Measurements from ENCODE around the gene AKR1C1.
"Not testable (repeated sequence)": the region's sequence is repeated elsewhere in the genome, so short reads cannot be mapped to it uniquely, and the experiment has no call there.

Gene AKR1C1

DNA sequence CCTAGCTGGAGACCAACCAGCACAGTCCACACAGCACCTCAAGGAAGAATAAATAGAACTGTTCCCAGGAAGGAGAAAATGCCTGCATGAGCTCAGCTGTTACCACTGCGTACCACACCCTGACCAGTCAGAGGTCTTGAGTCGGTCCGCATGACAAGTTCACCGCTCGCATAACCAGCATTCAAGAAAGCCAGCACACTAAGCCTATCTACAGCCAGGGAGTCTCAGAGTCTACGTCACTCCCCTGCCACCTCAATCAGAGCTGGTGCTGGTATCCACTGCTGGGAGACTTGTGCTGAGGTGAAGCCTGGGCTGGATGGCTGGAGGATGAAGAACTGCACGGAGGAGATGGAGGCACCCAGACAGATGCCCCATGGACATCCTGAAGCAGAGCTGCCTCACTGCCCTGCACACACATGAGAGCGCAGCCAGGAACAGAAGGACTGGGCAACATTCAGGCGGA, 19.6 kb downstream of the AKR1C1 start:
- Histone ChIP-seq H3K27me3 (ENCODE audit: control insufficient read depth in 2 of 2, insufficient read depth in 2 of 2, low read length in 2 of 2) (no peaks in the 10 kb centered on the region), H3K4me1 (ENCODE audit: control insufficient read depth in 2 of 2, insufficient read depth in 2 of 2, low read length in 2 of 2) (peaks cover 4 to 14% of the 10 kb centered on the region in 2 donors), H3K9me3 (ENCODE audit: control insufficient read depth in 2 of 2, low read length in 2 of 2) (no peaks in the 10 kb centered on the region), H3K4me3 (ENCODE audit: low read length in 2 of 2) (no peak overlapping the region), H3K27ac (ENCODE audit: low read depth in 2 of 2, low read length in 2 of 2) (no peak overlapping the region), H3K36me3 (ENCODE audit: control insufficient read depth in 2 of 2, insufficient read depth in 2 of 2, low read length in 2 of 2) (no peaks in the 10 kb centered on the region), H3K9ac (ENCODE audit: low read depth in 1 of 2, low read length in 2 of 2) (no peak overlapping the region)

DNA sequence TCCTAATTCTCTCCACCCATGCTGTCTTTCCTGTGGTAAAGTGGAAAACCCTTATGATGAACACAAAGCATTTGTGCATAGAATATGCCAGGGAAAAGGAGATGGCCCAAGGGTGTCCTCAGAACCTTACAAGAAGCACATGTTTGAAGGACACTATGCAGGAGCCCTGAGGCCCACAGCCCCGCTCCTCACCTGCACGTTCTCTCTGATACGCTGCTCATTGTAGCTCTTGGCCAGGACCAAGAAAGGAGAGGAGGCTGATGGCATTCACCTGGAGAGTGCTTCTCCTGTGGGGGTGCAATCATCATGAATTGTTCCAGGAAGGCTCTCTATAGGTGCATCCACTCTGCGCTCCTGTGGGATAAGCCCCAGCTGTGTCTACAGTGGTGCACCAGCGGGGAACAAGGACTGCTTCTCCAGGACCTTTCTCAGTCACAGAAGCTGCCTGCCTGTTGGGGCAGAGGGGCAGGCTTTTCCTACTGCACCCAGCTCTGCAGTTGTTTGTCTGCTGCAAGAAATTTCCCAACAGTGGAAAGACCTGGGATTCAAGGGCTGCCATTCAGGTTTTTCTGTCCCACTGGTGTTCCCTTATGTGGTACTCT, 20.5 kb downstream of the AKR1C1 start:
- H3K27me3 ChIP-seq (ENCODE audit: control insufficient read depth in 2 of 2, insufficient read depth in 2 of 2, low read length in 2 of 2), result no peaks in the 10 kb centered on the region
- no peak overlapping the region for H3K9ac ChIP-seq (ENCODE audit: low read depth in 1 of 2, low read length in 2 of 2)
- no peaks in the 10 kb centered on the region for H3K9me3 ChIP-seq (ENCODE audit: control insufficient read depth in 2 of 2, low read length in 2 of 2)
- H3K4me1 ChIP-seq (ENCODE audit: control insufficient read depth in 2 of 2, insufficient read depth in 2 of 2, low read length in 2 of 2), result peaks cover 4 to 14% of the 10 kb centered on the region in 2 donors
- no peaks in the 10 kb centered on the region for H3K36me3 ChIP-seq (ENCODE audit: control insufficient read depth in 2 of 2, insufficient read depth in 2 of 2, low read length in 2 of 2)
- H3K4me3 ChIP-seq (ENCODE audit: low read length in 2 of 2), result no peak overlapping the region
- no peak overlapping the region for H3K27ac ChIP-seq (ENCODE audit: low read depth in 2 of 2, low read length in 2 of 2)

DNA sequence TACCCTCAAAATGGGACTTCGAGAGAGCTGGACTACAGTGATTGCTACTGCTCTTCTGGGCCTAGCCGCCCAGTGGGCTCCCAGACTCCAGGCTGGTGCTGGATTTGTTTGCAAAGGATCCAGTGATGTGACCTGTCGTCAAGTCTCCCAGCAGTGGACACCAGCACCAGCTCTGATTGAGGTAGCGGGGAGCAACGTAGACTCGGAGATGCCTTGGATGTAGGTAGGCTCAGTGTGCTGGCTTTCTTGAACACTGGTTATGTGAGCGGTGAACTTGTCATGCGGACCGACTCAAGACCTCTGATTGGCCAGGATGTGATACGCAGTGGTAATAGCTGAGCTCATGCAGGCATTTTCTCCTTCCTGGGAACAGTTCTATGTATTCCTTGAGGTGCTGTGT, 21.0 kb downstream of the AKR1C1 start:
- no peaks in the 10 kb centered on the region for H3K36me3 ChIP-seq (ENCODE audit: control insufficient read depth in 2 of 2, insufficient read depth in 2 of 2, low read length in 2 of 2)
- H3K4me1 ChIP-seq (ENCODE audit: control insufficient read depth in 2 of 2, insufficient read depth in 2 of 2, low read length in 2 of 2), result peaks cover 4 to 14% of the 10 kb centered on the region in 2 donors
- no peaks in the 10 kb centered on the region for H3K27me3 ChIP-seq (ENCODE audit: control insufficient read depth in 2 of 2, insufficient read depth in 2 of 2, low read length in 2 of 2)
- H3K9me3 ChIP-seq (ENCODE audit: control insufficient read depth in 2 of 2, low read length in 2 of 2), result no peaks in the 10 kb centered on the region
- H3K27ac ChIP-seq (ENCODE audit: low read depth in 2 of 2, low read length in 2 of 2), result no peak overlapping the region
- H3K9ac ChIP-seq (ENCODE audit: low read depth in 1 of 2, low read length in 2 of 2), result no peak overlapping the region
- no peak overlapping the region for H3K4me3 ChIP-seq (ENCODE audit: low read length in 2 of 2)

DNA sequence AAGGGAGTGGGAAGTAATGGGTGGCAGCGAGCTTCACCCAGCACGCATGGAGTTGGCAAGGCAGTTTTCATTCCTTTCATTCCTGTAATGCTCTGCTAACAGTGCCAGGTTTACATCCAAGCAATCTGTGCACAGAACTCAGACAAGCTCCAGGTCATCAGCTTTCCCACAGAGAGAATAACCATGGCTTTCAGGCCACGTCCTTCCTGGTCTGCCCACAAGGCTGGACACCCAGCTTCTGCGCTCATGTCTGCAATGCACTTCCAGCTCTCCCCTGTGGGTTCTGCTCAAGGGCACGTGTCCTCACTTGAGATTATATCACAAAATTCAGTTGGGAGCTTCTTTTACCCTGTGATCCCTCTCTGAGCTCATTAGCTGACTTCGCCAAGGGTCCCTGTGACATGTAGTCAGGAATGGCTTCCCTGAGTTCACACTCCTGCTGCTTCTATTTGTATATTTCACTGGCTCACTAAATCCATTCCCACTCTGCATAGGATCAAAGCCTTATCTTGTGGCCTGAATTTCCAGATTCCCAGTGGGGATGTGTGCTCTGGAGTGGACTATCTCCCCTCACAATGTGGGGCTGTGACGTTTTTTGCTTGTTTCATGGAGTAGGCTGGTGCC, 21.9 kb downstream of the AKR1C1 start:
- peaks cover 4 to 14% of the 10 kb centered on the region in 2 donors for H3K4me1 ChIP-seq (ENCODE audit: control insufficient read depth in 2 of 2, insufficient read depth in 2 of 2, low read length in 2 of 2)
- no peaks in the 10 kb centered on the region for H3K36me3 ChIP-seq (ENCODE audit: control insufficient read depth in 2 of 2, insufficient read depth in 2 of 2, low read length in 2 of 2)
- no peak overlapping the region for H3K4me3 ChIP-seq (ENCODE audit: low read length in 2 of 2)
- H3K9ac ChIP-seq (ENCODE audit: low read depth in 1 of 2, low read length in 2 of 2), result no peak overlapping the region
- no peaks in the 10 kb centered on the region for H3K9me3 ChIP-seq (ENCODE audit: control insufficient read depth in 2 of 2, low read length in 2 of 2)
- no peak overlapping the region for H3K27ac ChIP-seq (ENCODE audit: low read depth in 2 of 2, low read length in 2 of 2)
- H3K27me3 ChIP-seq (ENCODE audit: control insufficient read depth in 2 of 2, insufficient read depth in 2 of 2, low read length in 2 of 2), result no peaks in the 10 kb centered on the region

DNA sequence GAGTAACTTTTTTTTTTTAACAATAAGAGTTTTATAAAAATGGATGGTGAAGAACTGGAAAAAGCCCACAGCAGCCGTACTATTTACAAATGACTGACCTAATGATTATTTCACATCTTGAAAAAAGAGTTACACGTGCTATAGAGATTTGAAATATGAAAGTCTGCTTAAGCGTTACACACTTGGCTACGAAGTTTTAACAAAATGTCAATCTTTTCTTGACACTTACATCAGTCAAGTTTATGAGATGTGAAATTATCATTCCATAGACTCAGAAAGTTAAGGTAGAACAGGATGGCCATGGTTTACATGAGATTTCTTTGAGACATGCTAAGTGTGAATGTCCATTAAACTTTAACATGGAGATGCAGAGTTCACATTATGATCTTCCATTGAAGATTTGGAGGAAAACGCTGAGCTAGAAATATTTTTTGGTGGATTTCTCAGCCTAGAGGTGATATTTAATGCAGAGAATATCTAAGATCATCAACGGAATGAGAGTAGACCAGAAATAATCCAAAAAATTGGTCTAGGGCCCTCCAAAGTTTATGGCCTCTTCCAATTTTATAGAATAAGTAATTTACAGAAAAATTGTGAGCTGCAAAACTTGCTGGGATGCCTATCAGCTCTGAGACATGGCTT, 24.9 kb downstream of the AKR1C1 start:
- H3K9me3 ChIP-seq (ENCODE audit: control insufficient read depth in 2 of 2, low read length in 2 of 2); H3K9ac ChIP-seq (ENCODE audit: low read depth in 1 of 2, low read length in 2 of 2); H3K27ac ChIP-seq (ENCODE audit: low read depth in 2 of 2, low read length in 2 of 2); H3K4me1 ChIP-seq (ENCODE audit: control insufficient read depth in 2 of 2, insufficient read depth in 2 of 2, low read length in 2 of 2); H3K36me3 ChIP-seq (ENCODE audit: control insufficient read depth in 2 of 2, insufficient read depth in 2 of 2, low read length in 2 of 2); H3K27me3 ChIP-seq (ENCODE audit: control insufficient read depth in 2 of 2, insufficient read depth in 2 of 2, low read length in 2 of 2); H3K4me3 ChIP-seq (ENCODE audit: low read length in 2 of 2): not testable (repeated sequence)

DNA sequence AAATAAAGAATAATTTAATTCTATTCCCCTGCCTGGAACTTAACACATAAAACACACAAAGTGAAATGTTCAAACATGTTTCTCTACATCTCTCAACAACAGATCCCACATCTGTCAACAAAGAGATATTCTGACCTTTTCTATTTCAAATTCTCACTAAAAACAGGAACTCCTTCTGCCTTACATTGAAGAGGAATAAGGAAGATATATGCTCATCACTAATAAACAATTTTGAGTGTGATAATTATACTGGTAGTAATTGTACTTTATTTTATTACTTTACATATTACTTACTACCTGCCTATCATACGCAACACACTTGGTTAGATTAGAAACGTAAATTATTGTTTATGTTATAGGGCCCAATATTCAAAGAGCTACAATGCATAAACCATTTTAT, 27.0 kb downstream of the AKR1C1 start:
- Histone ChIP-seq H3K27me3 (ENCODE audit: control insufficient read depth in 2 of 2, insufficient read depth in 2 of 2, low read length in 2 of 2) (no peaks in the 10 kb centered on the region), H3K9me3 (ENCODE audit: control insufficient read depth in 2 of 2, low read length in 2 of 2) (no peaks in the 10 kb centered on the region), H3K9ac (ENCODE audit: low read depth in 1 of 2, low read length in 2 of 2) (no peak overlapping the region), H3K36me3 (ENCODE audit: control insufficient read depth in 2 of 2, insufficient read depth in 2 of 2, low read length in 2 of 2) (no peaks in the 10 kb centered on the region), H3K4me1 (ENCODE audit: control insufficient read depth in 2 of 2, insufficient read depth in 2 of 2, low read length in 2 of 2) (no peaks in the 10 kb centered on the region), H3K4me3 (ENCODE audit: low read length in 2 of 2) (no peak overlapping the region), H3K27ac (ENCODE audit: low read depth in 2 of 2, low read length in 2 of 2) (no peak overlapping the region)

DNA sequence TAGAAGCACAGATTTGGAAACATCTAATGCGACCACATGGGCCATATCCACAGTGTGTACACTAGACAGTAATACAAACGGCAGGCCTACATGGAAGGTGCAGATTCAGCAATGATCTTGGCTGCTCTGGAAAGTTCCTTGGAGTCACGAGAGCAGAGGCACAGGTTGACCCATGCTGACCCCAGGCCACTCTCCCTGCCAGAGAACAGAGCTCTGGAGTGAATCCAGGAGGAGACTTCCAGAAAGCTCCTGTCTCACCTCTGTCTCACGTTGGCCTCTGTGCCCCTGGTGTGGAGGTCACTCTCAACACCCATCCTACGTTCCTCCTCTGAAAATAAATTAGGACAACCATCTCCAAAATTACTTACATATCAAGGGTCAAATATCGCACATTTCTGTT, 28.2 kb downstream of the AKR1C1 start:
- not testable (repeated sequence) for H3K4me1 ChIP-seq (ENCODE audit: control insufficient read depth in 2 of 2, insufficient read depth in 2 of 2, low read length in 2 of 2); H3K36me3 ChIP-seq (ENCODE audit: control insufficient read depth in 2 of 2, insufficient read depth in 2 of 2, low read length in 2 of 2); H3K27me3 ChIP-seq (ENCODE audit: control insufficient read depth in 2 of 2, insufficient read depth in 2 of 2, low read length in 2 of 2); H3K4me3 ChIP-seq (ENCODE audit: low read length in 2 of 2); H3K27ac ChIP-seq (ENCODE audit: low read depth in 2 of 2, low read length in 2 of 2); H3K9me3 ChIP-seq (ENCODE audit: control insufficient read depth in 2 of 2, low read length in 2 of 2); H3K9ac ChIP-seq (ENCODE audit: low read depth in 1 of 2, low read length in 2 of 2)

DNA sequence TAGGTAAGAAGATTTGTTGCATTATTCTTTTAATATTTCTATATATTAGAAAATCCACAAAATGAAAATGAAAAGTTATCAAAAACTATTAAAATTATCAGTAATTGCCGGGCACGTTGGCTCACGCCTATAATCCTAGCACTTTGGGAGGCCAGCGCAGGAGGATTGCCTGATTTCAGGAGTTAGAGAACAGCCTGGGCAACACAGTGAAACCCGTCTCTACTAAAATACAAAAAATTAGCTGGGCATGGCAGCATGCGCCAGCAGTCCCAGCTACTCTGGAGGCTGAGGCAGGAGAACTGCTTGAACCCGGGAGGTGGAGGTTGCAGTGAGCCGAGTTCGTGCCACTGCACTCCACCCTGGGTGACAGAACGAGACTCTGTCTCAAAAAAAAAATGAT, 29.3 kb downstream of the AKR1C1 start:
- H3K9ac ChIP-seq (ENCODE audit: low read depth in 1 of 2, low read length in 2 of 2); H3K4me1 ChIP-seq (ENCODE audit: control insufficient read depth in 2 of 2, insufficient read depth in 2 of 2, low read length in 2 of 2); H3K9me3 ChIP-seq (ENCODE audit: control insufficient read depth in 2 of 2, low read length in 2 of 2); H3K27me3 ChIP-seq (ENCODE audit: control insufficient read depth in 2 of 2, insufficient read depth in 2 of 2, low read length in 2 of 2); H3K4me3 ChIP-seq (ENCODE audit: low read length in 2 of 2); H3K27ac ChIP-seq (ENCODE audit: low read depth in 2 of 2, low read length in 2 of 2); H3K36me3 ChIP-seq (ENCODE audit: control insufficient read depth in 2 of 2, insufficient read depth in 2 of 2, low read length in 2 of 2): not testable (repeated sequence)

DNA sequence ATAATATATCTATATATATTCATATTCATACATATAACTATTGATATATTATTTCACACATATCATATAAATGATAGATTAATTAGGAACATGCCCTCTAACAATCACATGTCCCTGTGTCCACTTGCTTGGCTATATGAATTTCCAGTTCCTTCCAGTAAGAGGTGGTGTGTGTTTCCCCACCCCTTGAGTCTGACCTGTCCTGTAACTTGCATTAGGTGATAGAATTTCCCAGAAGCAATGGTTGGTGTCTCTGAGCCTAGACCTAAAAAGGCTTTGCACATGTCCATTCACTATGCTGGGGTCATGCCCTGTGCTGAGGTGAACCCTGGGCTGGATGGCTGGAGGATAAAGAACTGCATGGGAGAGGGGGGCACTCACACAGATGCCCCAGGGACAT, 31.0 kb downstream of the AKR1C1 start:
- H3K9me3 ChIP-seq (ENCODE audit: control insufficient read depth in 2 of 2, low read length in 2 of 2); H3K27me3 ChIP-seq (ENCODE audit: control insufficient read depth in 2 of 2, insufficient read depth in 2 of 2, low read length in 2 of 2); H3K36me3 ChIP-seq (ENCODE audit: control insufficient read depth in 2 of 2, insufficient read depth in 2 of 2, low read length in 2 of 2); H3K4me3 ChIP-seq (ENCODE audit: low read length in 2 of 2); H3K9ac ChIP-seq (ENCODE audit: low read depth in 1 of 2, low read length in 2 of 2); H3K27ac ChIP-seq (ENCODE audit: low read depth in 2 of 2, low read length in 2 of 2); H3K4me1 ChIP-seq (ENCODE audit: control insufficient read depth in 2 of 2, insufficient read depth in 2 of 2, low read length in 2 of 2): not testable (repeated sequence)

DNA sequence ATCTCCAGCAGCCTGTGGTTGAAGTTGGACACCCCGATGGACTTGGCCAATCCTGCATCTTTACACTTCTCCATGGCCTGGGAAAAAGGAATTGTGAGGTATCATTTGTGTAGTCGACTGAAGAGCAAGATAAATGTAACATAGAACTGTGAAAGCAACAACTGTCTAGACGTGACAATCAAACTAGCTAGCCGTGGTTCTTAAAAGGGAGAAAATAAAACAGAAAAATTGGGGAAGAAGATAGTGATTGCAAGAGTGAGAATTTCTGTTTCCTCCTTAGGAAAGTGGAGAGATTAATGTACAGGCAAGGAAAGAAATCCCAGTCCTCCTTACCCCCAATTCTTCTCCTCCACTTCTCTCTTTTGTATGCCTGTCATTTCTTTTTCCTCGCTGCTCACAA, 35.5 kb downstream of the AKR1C1 start:
- Histone ChIP-seq H3K4me1 (ENCODE audit: control insufficient read depth in 2 of 2, insufficient read depth in 2 of 2, low read length in 2 of 2) (peaks cover 0 to 2% of the 10 kb centered on the region in 2 donors), H3K9me3 (ENCODE audit: control insufficient read depth in 2 of 2, low read length in 2 of 2) (no peaks in the 10 kb centered on the region), H3K4me3 (ENCODE audit: low read length in 2 of 2) (no peak overlapping the region), H3K36me3 (ENCODE audit: control insufficient read depth in 2 of 2, insufficient read depth in 2 of 2, low read length in 2 of 2) (peaks cover 0 to 5% of the 10 kb centered on the region in 2 donors), H3K9ac (ENCODE audit: low read depth in 1 of 2, low read length in 2 of 2) (no peak overlapping the region), H3K27me3 (ENCODE audit: control insufficient read depth in 2 of 2, insufficient read depth in 2 of 2, low read length in 2 of 2) (no peaks in the 10 kb centered on the region), H3K27ac (ENCODE audit: low read depth in 2 of 2, low read length in 2 of 2) (no peak overlapping the region)
